Measurements from ENCODE around the gene M1AP. TPM values are rescaled to one million over a fixed set of nuclear protein-coding genes. Genes with fewer than 3 reads are reported as not detected.
A peak's percentile ranks its signal among the peaks of the same experiment; 100 is the strongest.

Gene M1AP
- total RNA-seq, 1 donor from 2014 or later, result 2.5 TPM

GRCh38 chr2:74572178-74572925 lies 75.8 kb downstream of the M1AP start:
- no peak for DNase-seq (ENCODE audit: low read depth)
- H3K4me3 ChIP-seq (ENCODE audit: low read depth, low read length), result no peak overlapping the region
- TF ChIP-seq, protein P1, sequence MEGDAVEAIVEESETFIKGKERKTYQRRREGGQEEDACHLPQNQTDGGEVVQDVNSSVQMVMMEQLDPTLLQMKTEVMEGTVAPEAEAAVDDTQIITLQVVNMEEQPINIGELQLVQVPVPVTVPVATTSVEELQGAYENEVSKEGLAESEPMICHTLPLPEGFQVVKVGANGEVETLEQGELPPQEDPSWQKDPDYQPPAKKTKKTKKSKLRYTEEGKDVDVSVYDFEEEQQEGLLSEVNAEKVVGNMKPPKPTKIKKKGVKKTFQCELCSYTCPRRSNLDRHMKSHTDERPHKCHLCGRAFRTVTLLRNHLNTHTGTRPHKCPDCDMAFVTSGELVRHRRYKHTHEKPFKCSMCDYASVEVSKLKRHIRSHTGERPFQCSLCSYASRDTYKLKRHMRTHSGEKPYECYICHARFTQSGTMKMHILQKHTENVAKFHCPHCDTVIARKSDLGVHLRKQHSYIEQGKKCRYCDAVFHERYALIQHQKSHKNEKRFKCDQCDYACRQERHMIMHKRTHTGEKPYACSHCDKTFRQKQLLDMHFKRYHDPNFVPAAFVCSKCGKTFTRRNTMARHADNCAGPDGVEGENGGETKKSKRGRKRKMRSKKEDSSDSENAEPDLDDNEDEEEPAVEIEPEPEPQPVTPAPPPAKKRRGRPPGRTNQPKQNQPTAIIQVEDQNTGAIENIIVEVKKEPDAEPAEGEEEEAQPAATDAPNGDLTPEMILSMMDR (conservative IDR thresholded peaks at IDR 0.05; ENCODE audit: low read depth, low read length), result peak; percentile 66

DNA sequence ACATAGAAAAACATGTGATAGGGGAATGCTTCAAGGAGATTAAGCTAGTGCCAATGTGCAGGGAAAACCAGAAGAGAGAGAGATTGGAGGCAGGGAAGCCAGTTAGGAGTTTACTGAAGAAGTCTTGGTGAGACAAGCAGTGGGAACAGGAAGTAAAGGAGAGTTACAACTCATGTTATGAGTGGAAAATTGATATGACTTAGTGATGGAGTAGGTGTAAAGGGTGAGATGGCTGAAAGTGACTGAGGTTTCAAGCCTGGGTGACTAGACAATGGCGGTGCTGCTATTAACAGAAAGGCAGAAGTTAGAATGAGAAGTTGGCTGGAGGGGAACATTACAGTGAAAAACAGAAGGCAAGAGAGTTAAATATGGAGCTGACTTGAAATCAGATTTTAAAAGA lies 77.1 kb downstream of the M1AP start:
- H3K4me3 ChIP-seq (ENCODE audit: low read depth, low read length), result no peak overlapping the region
- TF ChIP-seq, protein P1 (conservative IDR thresholded peaks at IDR 0.05; ENCODE audit: low read depth, low read length), result no peak
- no peak for DNase-seq (ENCODE audit: low read depth)

DNA sequence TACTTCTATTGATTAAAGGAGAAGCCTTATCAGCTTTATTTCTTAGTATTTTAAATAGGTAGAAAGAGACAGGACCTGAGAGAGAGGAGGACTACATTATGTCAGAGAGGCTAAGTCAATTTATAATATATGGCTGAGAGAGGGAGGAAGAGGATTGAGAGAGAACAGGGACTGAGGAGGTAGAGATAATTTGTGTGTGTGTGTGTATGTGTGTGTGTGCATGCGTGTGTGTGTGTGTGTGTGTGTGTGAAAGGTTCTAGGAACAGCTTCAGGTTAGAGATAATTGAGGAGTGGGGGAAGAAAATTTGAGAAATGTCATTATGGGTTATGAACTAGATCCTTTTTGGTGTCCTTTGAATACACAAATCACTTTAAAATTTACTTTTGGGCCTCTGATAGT lies 78.4 kb downstream of the M1AP start:
- DNase-seq (ENCODE audit: low read depth), result no peak
- TF ChIP-seq, protein P1 (conservative IDR thresholded peaks at IDR 0.05; ENCODE audit: low read depth, low read length), result no peak
- H3K4me3 ChIP-seq (ENCODE audit: low read depth, low read length), result no peak overlapping the region

- TF ChIP-seq, protein P1 (conservative IDR thresholded peaks at IDR 0.05; ENCODE audit: low read depth, low read length), result no peak
- H3K4me3 ChIP-seq (ENCODE audit: low read depth, low read length), result no peak overlapping the region
- no peak for DNase-seq (ENCODE audit: low read depth)
Measured at GRCh38 chr2:74567881-74568280, 80.2 kb downstream of the M1AP start.

- DNase-seq (ENCODE audit: low read depth), result no peak
- TF ChIP-seq, protein P1 (conservative IDR thresholded peaks at IDR 0.05; ENCODE audit: low read depth, low read length), result no peak
Measured at GRCh38 chr2:74566754-74567085, 81.4 kb downstream of the M1AP start.

DNA sequence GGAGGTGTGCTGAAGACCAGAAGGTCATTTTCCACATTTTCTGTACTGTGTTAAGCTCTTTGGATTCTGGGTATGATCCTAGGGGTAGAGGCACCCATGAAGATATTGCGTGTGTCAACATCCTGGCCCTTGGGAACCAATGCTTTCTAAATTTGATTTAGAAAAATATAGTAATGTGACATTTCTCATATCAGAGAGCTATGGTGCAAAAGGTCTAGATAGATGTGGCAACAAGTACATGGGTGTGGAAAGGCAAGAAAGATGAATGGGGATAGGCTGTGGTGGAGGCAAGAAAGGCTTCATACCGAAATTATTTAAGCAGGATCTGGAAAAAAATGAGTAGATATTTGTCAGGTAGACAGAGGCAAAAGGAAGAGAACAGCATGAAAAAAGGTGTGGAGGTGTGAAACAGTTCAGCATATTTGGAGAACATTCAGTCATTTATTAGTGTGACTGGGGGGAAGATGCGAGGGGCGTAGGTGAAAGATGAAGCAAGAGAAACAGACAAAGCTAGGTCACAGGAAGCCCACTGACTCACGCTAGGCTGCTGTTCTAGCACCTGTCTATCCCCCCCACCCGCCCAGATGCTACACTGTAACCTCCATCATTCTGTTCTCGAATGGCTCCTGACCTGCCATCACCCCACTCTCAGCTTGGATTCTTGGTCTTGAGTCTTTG lies 81.9 kb downstream of the M1AP start:
- H3K4me3 ChIP-seq (ENCODE audit: low read depth, low read length), result no peak overlapping the region
- TF ChIP-seq, protein P1 (conservative IDR thresholded peaks at IDR 0.05; ENCODE audit: low read depth, low read length), result no peak
- DNase-seq (ENCODE audit: low read depth), result no peak

More at GRCh38 chr2:74566754-74567085, 81.4 kb downstream of the M1AP start:
- H3K4me3 ChIP-seq (ENCODE audit: low read depth, low read length), result no peak overlapping the region
